GM12801 (cell line): ENCODE measurements around the gene TCP10L.

ENCODE experiments used
- CTCF ChIP-seq: IDR thresholded peaks from one replicate; pipeline ENCODE4 v1.5.1; 2011; ENCODE audit warnings: control low read depth; ENCODE audit not compliant: insufficient read length; ENCODE audit errors: extremely low read depth

Gene TCP10L

DNA sequence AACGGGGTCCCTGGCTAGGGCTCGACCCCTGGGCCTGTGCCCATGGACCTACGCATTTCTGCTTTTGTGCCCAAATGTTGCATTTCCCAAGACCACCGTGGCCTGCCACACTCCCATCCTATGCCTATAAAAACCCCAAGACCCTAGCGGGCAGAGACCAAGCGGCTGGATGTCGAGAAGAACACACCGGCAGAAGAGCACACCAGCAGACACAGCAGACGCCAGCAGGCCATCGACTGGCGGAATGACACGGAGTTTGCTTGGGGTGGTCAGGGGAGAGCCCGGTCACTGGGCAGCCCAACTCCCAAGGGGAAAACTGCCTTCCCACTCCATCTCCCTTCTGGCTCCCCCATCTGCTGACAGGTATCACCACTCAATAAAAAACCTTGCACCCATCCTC lies 4.4 kb downstream of the TCP10L start:
- no peak for TF ChIP-seq CTCF

- TF ChIP-seq CTCF: no peak
Measured at GRCh38 chr21:32578107-32578691, 7.1 kb downstream of the TCP10L start.

DNA sequence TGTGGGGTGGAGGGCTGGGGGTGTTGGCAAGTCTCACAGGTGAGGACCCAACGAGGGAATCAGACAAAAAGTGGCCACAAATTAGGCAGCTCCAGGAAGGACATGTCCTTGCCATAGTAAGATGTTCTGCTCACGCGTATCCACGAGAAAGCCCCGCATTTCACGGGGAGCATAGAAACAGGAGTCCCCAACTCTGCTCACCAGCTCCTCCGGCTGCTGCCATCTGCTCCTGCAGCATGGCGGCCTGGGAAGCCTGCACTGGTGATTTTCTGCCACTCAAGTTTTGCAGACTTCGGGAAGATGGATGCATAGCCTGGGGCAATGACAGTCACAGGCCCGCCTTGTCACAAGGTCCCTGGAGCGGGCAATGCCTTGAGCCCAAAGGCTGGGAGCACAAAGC lies 9.3 kb downstream of the TCP10L start:
- no peak for TF ChIP-seq CTCF

DNA sequence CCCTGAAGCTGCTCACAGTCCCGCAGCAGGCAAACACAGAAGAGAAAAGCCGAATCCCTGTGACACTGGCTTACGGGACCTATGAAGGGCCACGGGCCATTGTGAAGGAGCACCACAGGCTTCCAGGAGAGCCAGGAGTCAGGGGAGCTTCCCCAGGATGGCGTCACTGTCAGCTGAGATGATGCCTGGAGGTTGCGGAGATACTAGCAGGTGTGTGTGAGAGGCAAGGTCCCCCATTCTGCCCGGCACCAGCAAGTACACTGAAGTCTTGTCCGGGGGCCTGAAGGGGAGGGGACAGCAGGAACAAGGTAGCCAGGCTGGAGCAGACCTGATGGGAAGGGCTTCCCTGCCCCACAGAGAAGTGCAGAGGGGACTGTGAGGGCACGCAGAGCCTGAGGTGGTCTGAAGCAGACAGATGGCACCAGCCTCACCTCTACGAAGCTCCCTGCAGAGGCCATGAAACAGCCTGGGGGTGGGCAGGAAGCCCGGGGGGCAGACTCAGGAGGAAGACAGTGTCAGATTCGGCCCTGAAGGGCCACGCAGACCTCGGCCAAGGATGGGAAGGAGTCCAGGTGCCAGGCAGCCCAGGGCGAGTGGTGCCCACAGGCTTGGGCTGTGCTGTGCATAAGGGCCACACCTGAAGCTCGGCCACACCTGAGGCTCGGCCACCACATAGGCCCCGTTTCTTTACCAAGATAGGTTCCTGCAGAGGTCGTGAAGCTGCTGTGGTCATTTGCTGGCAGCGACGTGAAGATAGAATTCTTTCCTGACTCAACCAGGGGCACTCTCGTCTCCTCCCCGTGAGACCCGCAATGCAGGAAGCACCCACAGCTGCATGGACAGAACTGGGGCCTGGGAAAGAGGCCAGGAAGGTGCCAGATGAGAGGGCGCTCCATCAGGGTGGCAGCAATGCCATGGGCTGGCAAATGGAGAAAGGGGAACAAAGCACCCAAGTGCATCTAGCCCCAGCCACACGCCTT lies 10.1 kb downstream of the TCP10L start:
- no peak for TF ChIP-seq CTCF

DNA sequence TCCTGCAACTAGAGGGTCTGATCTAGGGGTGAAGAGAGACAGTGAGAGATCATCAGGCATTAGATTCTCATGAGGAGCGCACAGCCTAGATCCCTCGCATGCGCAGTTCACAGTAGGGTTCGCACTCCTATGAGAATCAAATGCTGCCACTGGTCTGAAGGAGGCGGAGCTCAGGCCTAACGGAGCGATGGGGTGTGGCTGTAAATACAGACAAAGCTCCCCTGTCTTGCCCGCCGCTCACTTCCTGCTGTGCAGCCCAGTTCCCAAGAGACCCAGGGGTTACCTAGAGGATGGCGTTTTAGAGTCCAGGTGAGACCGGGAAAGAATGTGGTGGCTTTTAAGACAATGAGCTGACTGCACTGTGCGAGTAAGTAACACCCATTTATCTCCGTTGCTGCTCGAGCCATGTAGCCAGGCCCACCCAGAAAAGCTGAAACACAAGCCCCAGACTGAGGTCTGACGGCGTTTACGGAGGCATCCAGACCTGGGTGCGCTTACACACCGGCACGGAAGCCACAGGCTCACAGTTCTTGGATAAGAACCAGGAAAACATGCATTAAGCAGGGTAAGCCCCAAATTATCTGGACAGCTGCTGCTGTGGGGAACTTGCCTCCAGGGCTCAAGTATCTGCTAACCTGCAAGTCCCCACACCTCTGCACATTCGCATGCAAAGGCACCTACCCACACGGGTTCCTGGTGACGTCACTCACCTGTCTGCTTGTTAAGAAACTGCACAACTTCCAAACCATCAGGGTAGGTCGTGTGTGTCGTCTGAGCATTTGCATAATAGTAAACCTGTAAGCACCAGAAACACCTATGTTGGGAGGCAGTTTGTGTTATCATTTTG lies 12.5 kb downstream of the TCP10L start:
- TF ChIP-seq CTCF: no peak

GRCh38 chr21:32570456-32570855 lies 14.9 kb downstream of the TCP10L start:
- TF ChIP-seq CTCF: no peak
